Astrocyte (in vitro differentiated cells and primary cell): ENCODE results near the gene FAM120B. TPM values are rescaled to one million over a fixed set of nuclear protein-coding genes. Genes with fewer than 3 reads are reported as not detected.

Experiments used
- DNase-seq: peaks from one replicate; pipeline ENCODE4 v3.0.0-alpha.2; 2010; ENCODE audit warnings: low read depth
- FAIRE-seq: peaks from 2 replicates; lab custom pipeline; 2011; peaks lifted over from hg19 to GRCh38; lab: Jason Lieb, UNC
- H2AFZ ChIP-seq: 2 replicates; pipeline ENCODE4 v1.6.0; 2012; ENCODE audit warnings: low read depth, low read length, inconsistent platforms
- H3K27ac ChIP-seq: 2 replicates; pipeline ENCODE4 v1.5.1; 2011; ENCODE audit warnings: low read depth, low read length, inconsistent platforms
- H3K27me3 ChIP-seq: 2 replicates; pipeline ENCODE4 v1.6.0; 2011; ENCODE audit warnings: low read length, inconsistent platforms; ENCODE audit not compliant: insufficient read depth
- H3K36me3 ChIP-seq: 2 replicates; pipeline ENCODE4 v1.5.1; 2011; ENCODE audit warnings: low read length, inconsistent platforms; ENCODE audit not compliant: insufficient read depth
- H3K4me1 ChIP-seq: 2 replicates; pipeline ENCODE4 v1.5.1; 2011; ENCODE audit warnings: low read length, inconsistent platforms; ENCODE audit not compliant: insufficient read depth
- H3K4me2 ChIP-seq: 2 replicates; pipeline ENCODE4 v1.6.0; 2012; ENCODE audit warnings: low read length, inconsistent platforms
- H3K4me3 ChIP-seq: 2 replicates; pipeline ENCODE4 v1.5.1; 2011; ENCODE audit warnings: low read depth, mild to moderate bottlenecking, low read length, inconsistent platforms; ENCODE audit not compliant: insufficient read depth
- H3K79me2 ChIP-seq: 2 replicates; pipeline ENCODE4 v1.6.0; 2012; ENCODE audit warnings: mild to moderate bottlenecking, low read length, inconsistent platforms; ENCODE audit not compliant: insufficient read depth
- H3K9ac ChIP-seq: 2 replicates; pipeline ENCODE4 v1.6.0; 2012; ENCODE audit warnings: mild to moderate bottlenecking, low read length, inconsistent platforms
- H3K9me3 ChIP-seq: 2 replicates; pipeline ENCODE4 v1.5.1; 2012; ENCODE audit warnings: low read depth, mild to moderate bottlenecking, low read length, inconsistent platforms; ENCODE audit not compliant: insufficient read depth
- H4K20me1 ChIP-seq: 2 replicates; pipeline ENCODE4 v1.6.0; 2012; ENCODE audit warnings: low read length, inconsistent platforms; ENCODE audit not compliant: insufficient read depth
- H3K27ac Mint-ChIP-seq: one replicate; pipeline ENCODE4 v1.8.0; 2021; ENCODE audit warnings: mild to moderate bottlenecking, mixed read lengths; ENCODE audit not compliant: unreplicated experiment
- H3K27me3 Mint-ChIP-seq: one replicate; pipeline ENCODE4 v1.8.0; 2021; ENCODE audit warnings: low read depth, mixed read lengths; ENCODE audit not compliant: unreplicated experiment
- H3K36me3 Mint-ChIP-seq: one replicate; pipeline ENCODE4 v1.8.0; 2021; ENCODE audit warnings: low read depth, mixed read lengths; ENCODE audit not compliant: unreplicated experiment
- H3K4me1 Mint-ChIP-seq: one replicate; pipeline ENCODE4 v1.8.0; 2021; ENCODE audit warnings: low read depth, mixed read lengths; ENCODE audit not compliant: unreplicated experiment
- H3K4me3 Mint-ChIP-seq: one replicate; pipeline ENCODE4 v1.8.0; 2021; ENCODE audit warnings: mild to moderate bottlenecking, moderate library complexity, mixed read lengths; ENCODE audit not compliant: unreplicated experiment
- H3K9me3 Mint-ChIP-seq: one replicate; pipeline ENCODE4 v1.8.0; 2021; ENCODE audit warnings: mild to moderate bottlenecking, mixed read lengths; ENCODE audit not compliant: unreplicated experiment
- CTCF ChIP-seq: IDR thresholded peaks from 2 replicates; pipeline ENCODE4 v1.5.1; 2011; ENCODE audit warnings: low read depth, mild to moderate bottlenecking, inconsistent platforms, low read length, moderate library complexity; ENCODE audit not compliant: insufficient read depth
- EZH2 ChIP-seq: IDR thresholded peaks from 2 replicates; pipeline ENCODE4 v1.6.1; 2012; ENCODE audit warnings: mild to moderate bottlenecking, low read length, inconsistent platforms; ENCODE audit not compliant: insufficient read depth
- total RNA-seq: library from RNA; stranded (reverse); gene quantifications from 2 replicates; pipeline ENCODE4 v1.2.1, GENCODE V29; 2021

Gene FAM120B
- total RNA-seq, 1 donor from 2014 or later = 29.8 TPM

- Histone ChIP-seq H3K27ac (peak overlapping the region; percentile 19), H3K4me2 (peak overlapping the region; percentile 29), H3K9ac (peak overlapping the region; percentile 6)
These were observed 132.3 kb downstream of the FAM120B start for GRCh38 chr6:170438861-170439260.

GRCh38 chr6:170439366-170440361 is 133.1 kb downstream of the FAM120B start:
- Mint-ChIP-seq H3K4me3 (no peak overlapping the region), H3K36me3 (no peaks in the 10 kb centered on the region), H3K9me3 (peaks cover under 1% of the 10 kb centered on the region), H3K27ac (peak overlapping the region; percentile 87), H3K4me1 (peaks cover 21% of the 10 kb centered on the region), H3K27me3 (peaks cover 8% of the 10 kb centered on the region)
- peak overlapping the region; percentile 26 for H3K4me2 ChIP-seq
- peak overlapping the region; percentile 47 for H3K27ac ChIP-seq
- no peaks in the 10 kb centered on the region for H4K20me1 ChIP-seq
- no peaks in the 10 kb centered on the region for H3K36me3 ChIP-seq
- peak overlapping the region; percentile 51 for H3K9ac ChIP-seq
- no peak for TF ChIP-seq CTCF
- no peak for TF ChIP-seq EZH2
- H3K4me1 ChIP-seq = peaks cover 25% of the 10 kb centered on the region
- no peak overlapping the region for H3K4me3 ChIP-seq
- DNase-seq = no peak
- no peaks in the 10 kb centered on the region for H3K79me2 ChIP-seq
- peaks cover 2% of the 10 kb centered on the region for H3K9me3 ChIP-seq
- no peak for FAIRE-seq
- H3K27me3 ChIP-seq = no peaks in the 10 kb centered on the region
- H2AFZ ChIP-seq = peak overlapping the region; percentile 53

More at GRCh38 chr6:170438861-170439260, 132.3 kb downstream of the FAM120B start:
- Mint-ChIP-seq H3K4me1 (peaks cover 25% of the 10 kb centered on the region), H3K36me3 (no peaks in the 10 kb centered on the region), H3K4me3 (no peak overlapping the region), H3K27me3 (peaks cover 3% of the 10 kb centered on the region), H3K9me3 (no peaks in the 10 kb centered on the region), H3K27ac (peak overlapping the region; percentile 87)
- TF ChIP-seq EZH2 = no peak
- no peak for TF ChIP-seq CTCF
- no peaks in the 10 kb centered on the region for H3K27me3 ChIP-seq
- H3K4me1 ChIP-seq = peaks cover 25% of the 10 kb centered on the region
- no peak overlapping the region for H3K4me3 ChIP-seq
- H3K9me3 ChIP-seq = peaks cover 2% of the 10 kb centered on the region
- FAIRE-seq (no peak), DNase-seq (no peak)
- H2AFZ ChIP-seq = no peak overlapping the region
- no peaks in the 10 kb centered on the region for H3K36me3 ChIP-seq
- H3K79me2 ChIP-seq = no peaks in the 10 kb centered on the region
- H4K20me1 ChIP-seq = no peaks in the 10 kb centered on the region

- Histone ChIP-seq H3K9me3 (peaks cover 2% of the 10 kb centered on the region), H3K4me2 (no peak overlapping the region), H3K27me3 (no peaks in the 10 kb centered on the region), H2AFZ (peak overlapping the region; percentile 53), H3K4me3 (no peak overlapping the region), H4K20me1 (no peaks in the 10 kb centered on the region), H3K9ac (no peak overlapping the region), H3K4me1 (peaks cover 25% of the 10 kb centered on the region), H3K27ac (no peak overlapping the region), H3K36me3 (no peaks in the 10 kb centered on the region), H3K79me2 (no peaks in the 10 kb centered on the region)
- Mint-ChIP-seq H3K27ac (peak overlapping the region; percentile 47), H3K9me3 (peaks cover 3% of the 10 kb centered on the region), H3K27me3 (peaks cover 12% of the 10 kb centered on the region), H3K36me3 (no peaks in the 10 kb centered on the region), H3K4me1 (peaks cover 21% of the 10 kb centered on the region), H3K4me3 (no peak overlapping the region)
- no peak for DNase-seq
- TF ChIP-seq CTCF = no peak
- no peak for TF ChIP-seq EZH2
- no peak for FAIRE-seq
These were observed 133.9 kb downstream of the FAM120B start for GRCh38 chr6:170440437-170440836.
